Karpas-422 (cell line): Measurements from ENCODE around the gene MYL12A. TPM values are rescaled to one million over a fixed set of nuclear protein-coding genes. Genes with fewer than 3 reads are reported as not detected.

Experiments
- DNase-seq: peaks from one replicate; pipeline ENCODE4 v3.0.0-alpha.2; 2015
- H2AFZ ChIP-seq: fragments of 200-600 bp; sonication (generic); 2 replicates; pipeline ENCODE4 v1.6.1; 2014; ENCODE audit warnings: antibody characterized with exemption, low read length, mixed read lengths
- H3K27ac ChIP-seq: fragments of 200-600 bp; sonication (generic); 2 replicates; pipeline ENCODE4 v1.5.1; 2014; ENCODE audit warnings: mild to moderate bottlenecking, low read length, moderate library complexity
- H3K27me3 ChIP-seq: fragments of 200-600 bp; sonication (generic); 2 replicates; pipeline ENCODE4 v1.6.1; 2014; ENCODE audit warnings: low read length, mixed read lengths
- H3K36me3 ChIP-seq: fragments of 200-600 bp; sonication (generic); 2 replicates; pipeline ENCODE4 v1.6.1; 2014; ENCODE audit warnings: low read length, mixed read lengths; ENCODE audit not compliant: insufficient read depth
- H3K4me1 ChIP-seq: fragments of 200-600 bp; sonication (generic); 2 replicates; pipeline ENCODE4 v1.6.1; 2014; ENCODE audit warnings: mild to moderate bottlenecking, low read length, mixed read lengths
- H3K4me2 ChIP-seq: fragments of 200-600 bp; sonication (generic); 2 replicates; pipeline ENCODE4 v1.6.1; 2014; ENCODE audit warnings: low read length, low read depth, mild to moderate bottlenecking; ENCODE audit not compliant: poor library complexity, severe bottlenecking
- H3K4me3 ChIP-seq: fragments of 200-600 bp; sonication (generic); 2 replicates; pipeline ENCODE4 v1.5.1; 2014; ENCODE audit warnings: mild to moderate bottlenecking, antibody characterized with exemption, low read length, mixed read lengths
- H3K79me2 ChIP-seq: fragments of 200-600 bp; sonication (generic); 2 replicates; pipeline ENCODE4 v1.6.1; 2014; ENCODE audit warnings: mild to moderate bottlenecking, low read length, mixed read lengths
- H3K9ac ChIP-seq: fragments of 200-600 bp; sonication (generic); 2 replicates; pipeline ENCODE4 v1.6.0; 2014; ENCODE audit warnings: low read length
- H3K9me2 ChIP-seq: fragments of 200-600 bp; sonication (generic), shearing (Covaris generic); replicated peaks from 2 replicates; pipeline ENCODE4 v1.6.0; 2014; ENCODE audit warnings: mild to moderate bottlenecking, low read length, moderate library complexity; ENCODE audit not compliant: insufficient read depth
- H3K9me3 ChIP-seq: fragments of 300-700, 200-600 bp; sonication (generic); 2 replicates; pipeline ENCODE4 v1.6.1; 2014; ENCODE audit warnings: low read length, mixed read lengths
- H4K20me1 ChIP-seq: fragments of 200-600 bp; sonication (generic); 2 replicates; pipeline ENCODE4 v1.6.1; 2014; ENCODE audit warnings: mild to moderate bottlenecking, antibody characterized with exemption, low read length, low read depth; ENCODE audit not compliant: insufficient read depth
- total RNA-seq: library from RNA; depleted of rRNA; stranded (reverse); fragments of >200 nt; shearing (Covaris generic); gene quantifications from 2 replicates; pipeline ENCODE4 v1.2.3, GENCODE V29; 2014; ENCODE audit warnings: low replicate concordance

The MYL12A gene
- total RNA-seq, 1 experiment from 2014 or later = 482 TPM

- Histone ChIP-seq H3K9ac (no peak overlapping the region), H3K79me2 (peaks cover 35% of the 10 kb centered on the region), H3K4me1 (peaks cover 61% of the 10 kb centered on the region), H3K4me3 (no peak overlapping the region), H3K27ac (no peak overlapping the region), H3K27me3 (no peaks in the 10 kb centered on the region), H3K9me2 (no peaks in the 10 kb centered on the region), H2AFZ (no peak overlapping the region), H3K4me2 (peak overlapping the region; percentile 2), H3K9me3 (no peaks in the 10 kb centered on the region), H3K36me3 (peaks cover 41% of the 10 kb centered on the region; the same call in 1 of the 2 replicates), H4K20me1 (no peaks in the 10 kb centered on the region)
- no peak for DNase-seq
These were observed 7.1 kb downstream of the MYL12A start for GRCh38 chr18:3254725-3255124.

GRCh38 chr18:3255611-3256165, 8.1 kb downstream of the MYL12A start:
- no peak for DNase-seq
- Histone ChIP-seq H3K9me3 (no peaks in the 10 kb centered on the region), H3K27me3 (no peaks in the 10 kb centered on the region), H2AFZ (no peak overlapping the region), H3K9ac (no peak overlapping the region), H4K20me1 (no peaks in the 10 kb centered on the region), H3K36me3 (peaks cover 34% of the 10 kb centered on the region; the same call in 1 of the 2 replicates), H3K4me1 (peaks cover 61% of the 10 kb centered on the region), H3K4me3 (no peak overlapping the region), H3K27ac (0 out of 2 replicates have a peak overlapping the region, but pooled peaks have one; percentile 49), H3K9me2 (no peaks in the 10 kb centered on the region), H3K4me2 (no peak overlapping the region), H3K79me2 (peaks cover 30% of the 10 kb centered on the region)

DNA sequence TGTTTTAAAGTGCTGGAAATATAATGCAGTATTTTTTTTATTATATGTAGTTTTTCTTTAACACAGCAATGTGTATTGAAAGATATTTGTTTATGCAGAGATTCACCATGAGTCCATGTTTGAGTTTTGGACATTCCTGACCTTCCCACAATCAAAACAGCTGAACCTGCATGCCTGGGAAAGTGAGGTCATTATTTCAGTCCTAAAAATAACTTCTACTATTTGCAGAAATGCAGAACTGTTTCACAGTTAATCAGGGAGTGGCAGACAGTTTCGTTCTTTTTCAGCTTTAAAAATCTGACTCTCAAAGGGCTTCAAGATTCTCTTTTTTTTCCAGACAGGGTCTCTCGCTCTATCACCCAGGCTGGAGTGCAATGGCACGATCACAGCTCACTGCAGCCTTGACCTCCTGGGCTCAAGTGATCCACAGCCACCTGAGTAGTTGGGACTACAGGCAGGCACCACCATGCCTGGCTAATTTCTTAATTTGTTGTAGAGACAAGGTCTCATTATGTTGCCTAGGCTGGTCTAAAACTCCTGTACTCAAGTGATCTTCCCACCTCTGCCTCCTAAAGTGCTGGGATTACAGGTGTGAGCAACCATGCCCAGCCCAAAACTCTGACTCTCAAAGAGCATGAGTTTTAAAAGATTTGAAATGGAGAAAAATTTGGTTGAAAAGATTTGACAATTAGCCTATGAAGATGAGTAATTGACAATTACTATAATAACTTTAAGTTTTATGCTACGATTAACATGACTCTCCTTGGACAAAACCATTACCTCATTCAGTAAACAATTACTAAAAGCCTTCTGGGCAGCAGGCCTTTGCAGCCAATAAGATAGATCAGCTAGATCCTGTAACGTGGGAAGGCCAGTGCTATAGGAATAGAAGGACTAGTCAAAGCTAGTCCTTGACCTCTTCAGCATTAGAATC, 9.4 kb downstream of the MYL12A start:
- no peaks in the 10 kb centered on the region for H3K27me3 ChIP-seq
- no peaks in the 10 kb centered on the region for H4K20me1 ChIP-seq
- H2AFZ ChIP-seq = no peak overlapping the region
- H3K9me3 ChIP-seq = no peaks in the 10 kb centered on the region
- H3K9ac ChIP-seq = no peak overlapping the region
- H3K79me2 ChIP-seq = peaks cover 32% of the 10 kb centered on the region
- no peaks in the 10 kb centered on the region for H3K9me2 ChIP-seq
- peak overlapping the region; percentile 29 for H3K4me2 ChIP-seq
- H3K4me1 ChIP-seq = peaks cover 54% of the 10 kb centered on the region
- H3K4me3 ChIP-seq = no peak overlapping the region
- H3K27ac ChIP-seq = peak overlapping the region; percentile 49
- H3K36me3 ChIP-seq = peaks cover 34% of the 10 kb centered on the region; the same call in 1 of the 2 replicates
- DNase-seq = no peak

- Histone ChIP-seq H3K27ac (peak overlapping the region; percentile 49; the same call in 1 of the 2 replicates), H3K79me2 (peaks cover 34% of the 10 kb centered on the region), H2AFZ (no peak overlapping the region), H4K20me1 (peaks cover 5% of the 10 kb centered on the region; the same call in 1 of the 2 replicates), H3K36me3 (peaks cover 34% of the 10 kb centered on the region; the same call in 1 of the 2 replicates), H3K9me3 (no peaks in the 10 kb centered on the region), H3K27me3 (no peaks in the 10 kb centered on the region), H3K4me2 (no peak overlapping the region), H3K4me1 (peaks cover 52% of the 10 kb centered on the region), H3K9ac (no peak overlapping the region), H3K9me2 (no peaks in the 10 kb centered on the region), H3K4me3 (no peak overlapping the region)
- DNase-seq = no peak
These were observed 10.1 kb downstream of the MYL12A start for GRCh38 chr18:3257627-3258120.

GRCh38 chr18:3260995-3261372, 13.4 kb downstream of the MYL12A start:
- Histone ChIP-seq H3K9me2 (no peaks in the 10 kb centered on the region), H2AFZ (peak overlapping the region; percentile 70)

GRCh38 chr18:3261373-3262233, 14.0 kb downstream of the MYL12A start, which contains the start of gene MYL12B:
Gene MYL12B (plus strand): TSS chr18:3262133. CDS start chr18:3272899, 10,766 bp downstream.
- Histone ChIP-seq H3K9me3 (no peaks in the 10 kb centered on the region), H2AFZ (peak within 1 kb of the TSS; percentile 70), H3K4me3 (peak within 1 kb of the TSS; percentile 87), H3K4me2 (peak within 1 kb of the TSS; percentile 85), H3K36me3 (peaks cover 5% of the 10 kb centered on the region; the same call in 1 of the 2 replicates), H3K4me1 (peaks cover 53% of the 10 kb centered on the region), H3K79me2 (peaks cover 63% of the 10 kb centered on the region), H3K27ac (peak within 1 kb of the TSS; percentile 84), H3K27me3 (no peaks in the 10 kb centered on the region), H4K20me1 (peaks cover 31% of the 10 kb centered on the region), H3K9me2 (no peaks in the 10 kb centered on the region), H3K9ac (peak within 1 kb of the TSS; percentile 92)
- peak; percentile 93 for DNase-seq

More at GRCh38 chr18:3260995-3261372, 13.4 kb downstream of the MYL12A start:
- H3K4me1 ChIP-seq = peaks cover 53% of the 10 kb centered on the region
- H3K9me3 ChIP-seq = no peaks in the 10 kb centered on the region
- no peak for DNase-seq
- H3K79me2 ChIP-seq = peaks cover 57% of the 10 kb centered on the region
- H3K27ac ChIP-seq = peak overlapping the region; percentile 84
- peak overlapping the region; percentile 85 for H3K4me2 ChIP-seq
- H3K9ac ChIP-seq = peak overlapping the region; percentile 92
- peaks cover 25% of the 10 kb centered on the region for H4K20me1 ChIP-seq
- no peaks in the 10 kb centered on the region for H3K27me3 ChIP-seq
- peaks cover 11% of the 10 kb centered on the region; the same call in 1 of the 2 replicates for H3K36me3 ChIP-seq
- H3K4me3 ChIP-seq = peak overlapping the region; percentile 87

DNA sequence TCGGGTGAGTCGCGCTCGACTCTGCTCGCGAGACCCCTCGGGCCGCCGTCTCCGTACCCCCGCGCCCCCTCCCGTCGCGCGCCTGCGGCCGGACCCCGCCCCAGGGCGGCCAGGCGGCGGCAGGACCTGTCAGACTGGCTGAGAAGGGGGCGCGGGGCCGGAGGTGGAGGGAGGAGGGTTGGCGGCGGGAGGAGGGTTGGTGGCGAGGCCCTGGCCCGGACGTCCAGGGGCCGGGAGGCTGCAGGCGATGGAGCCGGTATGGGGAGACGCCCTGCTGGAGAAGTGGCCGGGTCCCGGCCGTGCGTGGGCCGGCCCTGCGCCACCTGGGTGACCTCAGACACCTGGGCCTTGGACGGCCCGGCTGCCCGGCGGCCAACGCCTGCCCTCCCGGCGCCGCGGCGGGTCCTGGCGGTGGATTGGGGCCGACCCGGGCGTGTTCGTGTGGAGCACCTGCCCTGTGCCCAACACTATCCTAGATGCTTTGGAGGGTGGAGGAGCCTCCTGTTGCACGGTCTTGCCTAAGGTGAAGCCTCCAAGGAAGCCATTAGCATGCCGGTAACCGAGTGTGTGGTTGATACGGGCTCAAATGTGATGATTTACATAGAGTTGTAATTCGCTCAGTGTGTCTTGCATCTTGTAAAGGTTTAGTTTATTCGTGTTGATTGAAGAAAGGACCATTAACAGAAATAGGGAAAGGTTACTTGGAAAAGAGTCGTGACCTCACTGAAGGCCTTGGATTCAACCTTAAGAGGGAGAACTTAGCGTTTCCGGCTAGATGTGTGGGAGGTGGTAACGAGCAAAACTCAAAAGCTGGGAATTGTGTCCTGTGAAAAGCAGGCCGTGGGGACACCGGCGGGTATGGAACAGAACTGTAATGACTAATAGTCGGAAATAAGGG, 14.9 kb downstream of the MYL12A start:
- Histone ChIP-seq H4K20me1 (peaks cover 33% of the 10 kb centered on the region), H3K36me3 (no peaks in the 10 kb centered on the region; the same call in 1 of the 2 replicates), H3K4me3 (peak overlapping the region; percentile 87), H3K27ac (peak overlapping the region; percentile 84), H3K9me3 (no peaks in the 10 kb centered on the region), H3K27me3 (no peaks in the 10 kb centered on the region), H3K9ac (peak overlapping the region; percentile 92), H3K79me2 (peaks cover 72% of the 10 kb centered on the region), H2AFZ (peak overlapping the region; percentile 70; the same call in 1 of the 2 replicates), H3K4me1 (peaks cover 57% of the 10 kb centered on the region), H3K4me2 (peak overlapping the region; percentile 85), H3K9me2 (no peaks in the 10 kb centered on the region)
- DNase-seq = peak; percentile 65
